ENCODE results near the gene ITSN1.

The ITSN1 gene

GRCh38 chr21:33813832-33814365, 171.6 kb downstream of the ITSN1 start:
- no peak for DNase-seq (ENCODE audit: low read depth)

DNA sequence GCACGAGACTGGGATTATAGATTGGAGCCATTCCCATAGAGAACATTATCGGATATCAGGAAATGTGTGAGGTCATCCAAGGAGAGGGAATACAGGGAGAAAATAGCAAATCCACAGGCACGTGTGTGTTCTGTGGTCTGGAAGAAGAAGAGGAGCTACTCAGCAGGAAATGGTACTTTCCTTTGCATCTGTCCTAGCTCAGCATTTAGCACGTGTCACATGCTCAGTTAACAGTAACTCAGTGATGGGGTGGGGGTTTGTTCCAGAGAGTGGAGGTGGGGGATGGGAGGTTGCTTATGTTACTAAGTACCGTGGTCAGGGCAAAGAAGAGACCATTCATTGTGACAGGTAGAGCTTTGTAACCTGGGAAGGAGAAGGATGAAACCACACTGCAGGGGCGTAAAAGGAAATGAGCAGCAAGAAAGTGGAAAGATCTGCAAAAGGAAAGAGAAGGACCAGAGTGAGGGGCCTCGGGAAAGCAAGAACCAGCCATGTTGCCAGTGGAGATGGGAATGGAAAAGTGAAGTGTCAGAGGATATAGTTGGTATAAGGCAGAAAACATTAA, 172.9 kb downstream of the ITSN1 start:
- no peak for DNase-seq (ENCODE audit: low read depth)

DNA sequence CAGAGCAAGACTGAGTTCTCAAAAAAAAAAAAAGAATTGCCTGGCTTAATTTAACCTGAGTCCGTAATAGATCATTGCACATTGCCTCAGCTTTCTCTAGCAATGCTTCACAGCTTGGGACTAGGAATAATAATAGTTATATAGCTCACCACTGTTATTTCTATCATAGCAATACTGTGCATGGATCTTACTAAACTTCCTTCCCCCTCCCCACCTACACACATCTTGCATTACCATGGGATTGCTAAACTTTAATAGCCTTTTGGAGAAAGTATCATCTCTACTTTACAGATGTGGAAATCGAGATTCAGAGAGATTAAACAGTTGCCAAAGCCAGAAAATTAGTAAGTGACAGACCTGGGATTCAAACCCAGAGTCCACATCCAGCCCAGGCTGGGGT, 173.9 kb downstream of the ITSN1 start:
- no peak for DNase-seq (ENCODE audit: low read depth)

DNA sequence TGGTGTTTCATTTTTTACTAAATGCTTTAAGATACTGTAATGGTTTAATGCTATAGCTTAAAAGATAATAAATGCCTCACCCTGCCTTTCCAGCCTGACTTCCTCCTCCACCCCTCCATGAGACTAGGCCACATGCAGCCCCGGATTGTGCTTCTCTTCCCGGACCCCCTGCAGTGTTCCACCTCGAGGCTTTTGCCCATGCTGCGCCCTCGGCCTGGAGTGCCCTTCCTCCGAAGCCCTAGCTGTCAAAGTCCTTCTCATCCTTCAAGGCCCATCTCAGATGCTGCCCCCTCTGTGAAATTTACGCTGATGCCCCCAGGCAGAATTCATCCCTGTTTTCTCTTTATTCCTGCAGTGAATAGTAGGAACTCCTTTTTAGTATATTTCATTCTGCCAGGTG, 174.8 kb downstream of the ITSN1 start:
- DNase-seq (ENCODE audit: low read depth) = no peak

DNA sequence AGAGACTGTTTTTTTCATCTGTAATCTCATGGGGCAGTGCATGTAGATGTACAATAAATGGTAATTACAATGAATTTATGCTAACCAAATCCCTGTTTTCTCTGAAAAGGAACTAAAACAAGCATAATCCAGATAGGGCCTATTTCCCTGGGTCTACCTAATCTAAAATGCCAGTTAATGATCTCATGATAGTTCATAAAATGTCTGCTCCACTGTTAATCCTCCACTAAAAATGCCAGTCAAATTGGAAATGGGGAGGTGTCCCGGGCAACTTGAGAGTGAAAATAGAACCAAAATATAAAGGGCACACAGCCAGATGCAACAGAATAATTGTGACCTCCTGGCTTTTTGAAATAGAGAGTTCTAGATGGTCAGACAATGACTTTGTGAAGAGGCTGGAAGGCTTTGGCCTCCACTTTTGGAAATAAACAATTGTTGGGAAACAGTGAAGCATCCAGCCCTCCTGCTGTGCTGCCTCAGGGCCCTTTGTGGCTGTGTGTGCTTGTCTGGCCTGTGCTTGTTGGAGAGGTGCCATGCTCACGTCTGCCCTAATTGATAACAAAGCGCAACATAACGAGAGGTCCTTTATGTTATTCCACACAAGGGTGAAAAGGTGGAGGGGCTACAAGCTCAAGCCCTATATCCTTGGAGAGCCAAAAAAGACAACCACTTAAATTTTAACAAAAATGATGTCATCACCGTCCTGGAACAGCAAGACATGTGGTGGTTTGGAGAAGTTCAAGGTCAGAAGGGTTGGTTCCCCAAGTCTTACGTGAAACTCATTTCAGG, 175.6 kb downstream of the ITSN1 start:
- no peak for DNase-seq (ENCODE audit: low read depth)

GRCh38 chr21:33820230-33820770, 178.0 kb downstream of the ITSN1 start:
- no peak for DNase-seq (ENCODE audit: low read depth)

- no peak for DNase-seq (ENCODE audit: low read depth)
These were observed 178.5 kb downstream of the ITSN1 start for GRCh38 chr21:33820798-33821197.

GRCh38 chr21:33821503-33822322, 179.4 kb downstream of the ITSN1 start:
- no peak for DNase-seq (ENCODE audit: low read depth)

- no peak for DNase-seq (ENCODE audit: low read depth)
These were observed 182.0 kb downstream of the ITSN1 start for GRCh38 chr21:33824156-33824941.

- no peak for DNase-seq (ENCODE audit: low read depth)
These were observed 183.1 kb downstream of the ITSN1 start for GRCh38 chr21:33825419-33825818.

- no peak for DNase-seq (ENCODE audit: low read depth)
These were observed 183.6 kb downstream of the ITSN1 start for GRCh38 chr21:33825915-33826314.

DNA sequence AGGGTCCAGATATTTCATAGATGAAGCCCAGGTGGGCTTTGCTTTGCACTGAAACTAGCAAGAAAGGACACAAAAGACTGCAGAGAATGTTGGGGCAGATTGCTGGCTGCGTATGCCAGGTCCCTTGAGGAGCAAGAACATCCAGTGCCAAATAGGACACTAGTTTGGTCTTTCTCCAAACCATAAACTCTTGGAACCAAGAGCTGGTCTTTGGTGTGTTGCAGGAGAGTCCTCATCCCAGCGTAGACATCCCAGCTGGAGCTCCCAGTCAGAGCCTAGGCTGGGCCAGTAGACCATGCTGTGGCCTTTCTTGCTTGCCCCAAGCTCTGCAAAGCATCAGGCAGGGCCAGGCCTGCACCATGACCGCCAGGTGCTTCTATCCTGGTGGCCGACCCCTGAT, 185.8 kb downstream of the ITSN1 start:
- no peak for DNase-seq (ENCODE audit: low read depth)

GRCh38 chr21:33828577-33828976, 186.3 kb downstream of the ITSN1 start:
- DNase-seq (ENCODE audit: low read depth) = no peak

GRCh38 chr21:33829844-33830243, 187.5 kb downstream of the ITSN1 start:
- DNase-seq (ENCODE audit: low read depth) = no peak

GRCh38 chr21:33831962-33832659, 189.8 kb downstream of the ITSN1 start:
- DNase-seq (ENCODE audit: low read depth) = no peak

- no peak for DNase-seq (ENCODE audit: low read depth)
These were observed 192.7 kb downstream of the ITSN1 start for GRCh38 chr21:33834801-33835500.

GRCh38 chr21:33835920-33836319, 193.6 kb downstream of the ITSN1 start:
- DNase-seq (ENCODE audit: low read depth) = no peak

DNA sequence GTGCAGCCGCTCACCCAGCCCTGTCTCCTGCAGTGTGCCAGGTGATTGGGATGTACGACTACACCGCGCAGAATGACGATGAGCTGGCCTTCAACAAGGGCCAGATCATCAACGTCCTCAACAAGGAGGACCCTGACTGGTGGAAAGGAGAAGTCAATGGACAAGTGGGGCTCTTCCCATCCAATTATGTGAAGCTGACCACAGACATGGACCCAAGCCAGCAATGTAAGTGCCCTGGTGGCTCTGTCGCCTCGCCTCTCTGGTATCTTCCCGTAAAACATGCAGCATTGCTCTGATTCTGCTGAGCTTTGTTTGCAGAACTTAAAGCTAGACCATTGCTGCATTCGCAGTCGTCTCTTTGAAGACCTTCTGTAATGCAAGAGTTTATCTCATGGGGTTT, 194.1 kb downstream of the ITSN1 start:
- DNase-seq (ENCODE audit: low read depth) = no peak

GRCh38 chr21:33839167-33839716, 196.9 kb downstream of the ITSN1 start:
- DNase-seq (ENCODE audit: low read depth) = no peak

DNA sequence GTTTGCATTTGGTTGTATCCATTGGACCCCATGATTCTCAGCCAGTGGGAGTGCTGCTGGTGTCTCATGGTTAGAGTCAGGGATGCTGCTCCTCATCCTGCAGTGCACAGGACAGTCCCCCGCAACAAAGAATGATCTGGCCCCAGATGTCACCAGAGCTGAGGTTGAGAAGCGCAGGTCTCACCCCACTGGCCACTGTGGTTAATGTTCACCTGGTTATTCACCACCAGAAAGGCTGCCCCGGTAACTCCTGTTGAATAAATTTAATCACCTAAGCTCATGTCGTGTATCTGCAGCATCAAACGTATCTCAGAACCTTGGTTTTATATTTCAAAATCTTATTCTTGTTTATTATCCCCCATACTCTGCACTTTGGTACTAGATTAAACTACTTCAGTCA, 197.5 kb downstream of the ITSN1 start:
- DNase-seq (ENCODE audit: low read depth) = no peak

Data from GM04503 (cell line).